CD14-positive monocyte (primary cell): ENCODE data around the gene CALB2. TPM values are rescaled to one million over a fixed set of nuclear protein-coding genes. Genes with fewer than 3 reads are reported as not detected.

Experiments used
- DNase-seq, 3 donors: peaks; one replicate each; pipeline ENCODE4 v3.0.0-alpha.2; 2011 to 2022
- H2AFZ ChIP-seq: 2 replicates; pipeline ENCODE4 v1.6.0; 2012; ENCODE audit warnings: mild to moderate bottlenecking, low read depth, low read length, inconsistent platforms; ENCODE audit not compliant: insufficient read depth, poor library complexity, severe bottlenecking
- H3K27ac ChIP-seq, 2 donors: 1 replicate in 1 of 2; 2 replicates in 1 of 2; pipeline ENCODE4 v1.5.1; 2012 to 2013; ENCODE audit warnings: low read length in 2 of 2, control low read depth in 1 of 2, inconsistent platforms in 1 of 2, low read depth in 1 of 2, mild to moderate bottlenecking in 1 of 2
- H3K27me3 ChIP-seq, 2 donors: one replicate each; pipeline versions ENCODE4 v1.6.0 to v1.6.1; 2011 to 2013; ENCODE audit warnings: low read length in 2 of 2; ENCODE audit not compliant: control insufficient read depth in 2 of 2, insufficient read depth in 2 of 2
- H3K36me3 ChIP-seq, 2 donors: replicated peaks in 1 of 2; 1 replicate in 1 of 2; 2 replicates in 1 of 2; pipeline versions ENCODE4 v1.5.1 to v1.6.1; 2012 to 2013; ENCODE audit warnings: low read length in 2 of 2, control low read depth in 1 of 2, inconsistent platforms in 1 of 2, mild to moderate bottlenecking in 1 of 2; ENCODE audit not compliant: insufficient read depth in 2 of 2, control insufficient read depth in 1 of 2
- H3K4me1 ChIP-seq, 2 donors: 1 replicate in 1 of 2; 2 replicates in 1 of 2; pipeline versions ENCODE4 v1.5.1 to v1.6.1; 2012 to 2013; ENCODE audit warnings: low read length in 2 of 2, control low read depth in 1 of 2, inconsistent platforms in 1 of 2, mild to moderate bottlenecking in 1 of 2, moderate library complexity in 1 of 2; ENCODE audit not compliant: insufficient read depth in 2 of 2, control insufficient read depth in 1 of 2
- H3K4me2 ChIP-seq: replicated peaks from 2 replicates; pipeline ENCODE3; 2012; ENCODE audit warnings: low read length, moderate library complexity, mild to moderate bottlenecking; ENCODE audit not compliant: poor library complexity, severe bottlenecking; ENCODE audit errors: extremely low read depth
- H3K4me3 ChIP-seq, 3 experiments: fragments of 200-600 bp in 1 of 3; sonication (generic) in 1 of 3; replicated peaks in 1 of 3; 1 replicate in 2 of 3; 2 replicates in 1 of 3; pipeline ENCODE4 v1.5.1; 2011 to 2013; ENCODE audit warnings: low read length in 3 of 3, mild to moderate bottlenecking in 3 of 3, control low read depth in 2 of 3, low read depth in 2 of 3, inconsistent platforms in 1 of 3, moderate library complexity in 1 of 3
- H3K79me2 ChIP-seq: 2 replicates; pipeline ENCODE4 v1.6.0; 2012; ENCODE audit warnings: mild to moderate bottlenecking, control low read depth, inconsistent platforms, low read length, moderate library complexity; ENCODE audit not compliant: insufficient read depth
- H3K9ac ChIP-seq: 2 replicates; pipeline ENCODE4 v1.6.0; 2017; ENCODE audit warnings: low read length, mild to moderate bottlenecking; ENCODE audit not compliant: insufficient read depth, poor library complexity, severe bottlenecking
- H3K9me3 ChIP-seq, 2 donors: replicated peaks in 1 of 2; 1 replicate in 1 of 2; 2 replicates in 1 of 2; pipeline versions ENCODE4 v1.5.1 to v1.6.1; 2012 to 2013; ENCODE audit warnings: low read length in 2 of 2, control low read depth in 1 of 2; ENCODE audit not compliant: control insufficient read depth in 1 of 2, insufficient read depth in 1 of 2
- H4K20me1 ChIP-seq: 2 replicates; pipeline ENCODE4 v1.6.0; 2012; ENCODE audit warnings: mild to moderate bottlenecking, low read length, control low read depth, moderate library complexity; ENCODE audit not compliant: insufficient read depth
- H3K27ac Mint-ChIP-seq, 7 donors: one replicate each; pipeline ENCODE4 v1.8.0; 2020; ENCODE audit warnings: mild to moderate bottlenecking in 7 of 7, mixed read lengths in 7 of 7, moderate library complexity in 6 of 7, inconsistent platforms in 2 of 7
- H3K27me3 Mint-ChIP-seq, 3 donors: one replicate each; pipeline ENCODE4 v1.8.0; 2021 to 2022; ENCODE audit warnings: low read depth in 3 of 3, mild to moderate bottlenecking in 3 of 3, mixed read lengths in 3 of 3, moderate library complexity in 3 of 3, inconsistent platforms in 1 of 3
- H3K36me3 Mint-ChIP-seq, 2 donors: one replicate each; pipeline ENCODE4 v1.8.0; 2020; ENCODE audit warnings: mixed read lengths in 2 of 2, inconsistent platforms in 1 of 2, mild to moderate bottlenecking in 1 of 2
- H3K4me1 Mint-ChIP-seq: one replicate; pipeline ENCODE4 v1.8.0; 2020; ENCODE audit warnings: mild to moderate bottlenecking, mixed read lengths
- H3K4me3 Mint-ChIP-seq, 2 donors: one replicate each; pipeline ENCODE4 v1.8.0; 2020; ENCODE audit warnings: mild to moderate bottlenecking in 2 of 2, mixed read lengths in 2 of 2, moderate library complexity in 1 of 2
- H3K9me3 Mint-ChIP-seq, 7 donors: one replicate each; pipeline ENCODE4 v1.8.0; 2020 to 2022; ENCODE audit warnings: mixed read lengths in 7 of 7, mild to moderate bottlenecking in 6 of 7, moderate library complexity in 6 of 7, inconsistent platforms in 2 of 7
- CTCF ChIP-seq: fragments of 200-600 bp; IDR thresholded peaks from one replicate; pipeline ENCODE4 v1.8.0; 2022; ENCODE audit warnings: antibody characterized with exemption, mild to moderate bottlenecking
- WGBS: methylation state at CpG from one replicate; pipeline ENCODE4 v1.1.5; 2013; ENCODE audit warnings: missing lambda C conversion rate; ENCODE audit not compliant: insufficient coverage; 5-methylcytosine and 5-hydroxymethylcytosine counted together
- intact Hi-C, 2 donors: fragments of 100-400 bp; cut with micrococcal nuclease; formaldehyde crosslinking; loops; one replicate each; pipeline versions ENCODE4 v1.15.0 to v1.15.1; 2023
- polyA plus RNA-seq, 3 donors: library from polyadenylated mRNA; depleted of rRNA in 1 of 3; unstranded in 2 of 3; stranded (reverse) in 1 of 3; fragments of 300-500 nt in 2 of 3; fragments of >200 nt in 1 of 3; fragmentation: Illumina TruSeq in 2 of 3; gene quantifications; 1 replicate in 2 of 3; 2 replicates in 1 of 3; pipeline ENCODE4 v1.2.3, GENCODE V29; 2012 to 2021

CALB2 gene
- polyA plus RNA-seq, 3 donors = not detected

- WGBS = no CpG with 5 or more reads among the region's 11 CpGs
- no peaks in the 10 kb centered on the region for H4K20me1 ChIP-seq
- peaks cover 14 to 15% of the 10 kb centered on the region in 2 donors for H3K9me3 ChIP-seq
- H3K36me3 ChIP-seq = no peaks in the 10 kb centered on the region
- H3K4me3 ChIP-seq = no peak overlapping the region
- Mint-ChIP-seq H3K4me3 (no peak overlapping the region), H3K27me3 (peaks cover 12 to 36% (median 22%) of the 10 kb centered on the region in 3 donors), H3K27ac (no peak overlapping the region), H3K9me3 (peaks cover 2 to 20% (median 18%) of the 10 kb centered on the region in 7 donors), H3K36me3 (no peaks in the 10 kb centered on the region), H3K4me1 (no peaks in the 10 kb centered on the region)
- no peak overlapping the region for H2AFZ ChIP-seq
- H3K79me2 ChIP-seq = no peaks in the 10 kb centered on the region
- DNase-seq = no peak
- no peak overlapping the region for H3K27ac ChIP-seq
- H3K9ac ChIP-seq = no peak overlapping the region
- no peak overlapping the region for H3K4me2 ChIP-seq
- no peaks in the 10 kb centered on the region for H3K4me1 ChIP-seq
- no peak for TF ChIP-seq CTCF
- H3K27me3 ChIP-seq = peaks cover 0 to 6% of the 10 kb centered on the region in 2 donors
- intact Hi-C loops = no loop called here
Measured at GRCh38 chr16:71399801-71400563, 41.5 kb downstream of the CALB2 start.

GRCh38 chr16:71402007-71402406 lies 43.5 kb downstream of the CALB2 start:
- WGBS = 84% methylated on average over 4 of the region's 6 CpGs
- H3K27me3 ChIP-seq = peaks cover 0 to 12% of the 10 kb centered on the region in 2 donors
- DNase-seq = no peak
- intact Hi-C loops = no loop called here
- no peaks in the 10 kb centered on the region for H4K20me1 ChIP-seq
- no peak overlapping the region for H3K27ac Mint-ChIP-seq
- H3K4me2 ChIP-seq = no peak overlapping the region
- H3K4me1 Mint-ChIP-seq = no peaks in the 10 kb centered on the region
- no peak overlapping the region for H3K27ac ChIP-seq
- no peak overlapping the region for H3K4me3 Mint-ChIP-seq
- no peaks in the 10 kb centered on the region for H3K36me3 ChIP-seq
- peaks cover 4 to 30% (median 21%) of the 10 kb centered on the region in 7 donors for H3K9me3 Mint-ChIP-seq
- no peak overlapping the region for H3K4me3 ChIP-seq
- H3K4me1 ChIP-seq = no peaks in the 10 kb centered on the region
- TF ChIP-seq CTCF = no peak
- H3K9ac ChIP-seq = no peak overlapping the region
- no peaks in the 10 kb centered on the region for H3K36me3 Mint-ChIP-seq
- H3K27me3 Mint-ChIP-seq = peaks cover 12 to 32% (median 32%) of the 10 kb centered on the region in 3 donors
- H3K79me2 ChIP-seq = no peaks in the 10 kb centered on the region
- peaks cover 16 to 19% of the 10 kb centered on the region in 2 donors for H3K9me3 ChIP-seq
- no peak overlapping the region for H2AFZ ChIP-seq
